Esophagus muscularis mucosa (tissue), 4 donors: ENCODE measurements around the gene TAGAP. TPM values are rescaled to one million over a fixed set of nuclear protein-coding genes. Genes with fewer than 3 reads are reported as not detected.
"Not testable (repeated sequence)": the region's sequence is repeated elsewhere in the genome, so short reads cannot be mapped to it uniquely, and the experiment has no call there.

Source experiments
- DNase-seq: peaks from one replicate; pipeline ENCODE4 v3.0.0-alpha.2; 2017; ENCODE audit errors: extremely low spot score
- H3K27ac ChIP-seq, 4 donors: fragments of 200-600 bp; sonication (generic); replicated peaks in 1 of 4; 1 replicate in 3 of 4; 2 replicates in 1 of 4; pipeline ENCODE4 v1.5.1; 2016 to 2019; ENCODE audit warnings: mild to moderate bottlenecking in 1 of 4
- H3K27me3 ChIP-seq, 4 donors: fragments of 200-600 bp; sonication (generic); one replicate each; pipeline versions ENCODE4 v1.5.1 to v1.6.0; 2016 to 2019
- H3K36me3 ChIP-seq, 4 donors: fragments of 200-600 bp; sonication (generic); one replicate each; pipeline ENCODE4 v1.5.1; 2016 to 2019
- H3K4me1 ChIP-seq, 4 donors: fragments of 200-600 bp; sonication (generic); one replicate each; pipeline ENCODE4 v1.5.1; 2016 to 2019
- H3K4me3 ChIP-seq, 4 donors: fragments of 200-600 bp; sonication (generic); 1 replicate in 2 of 4; 2 replicates in 2 of 4; pipeline ENCODE4 v1.5.1; 2016 to 2019; ENCODE audit warnings: mild to moderate bottlenecking in 4 of 4, moderate library complexity in 1 of 4
- H3K9me3 ChIP-seq, 4 donors: fragments of 200-600 bp; sonication (generic); 1 replicate in 3 of 4; 2 replicates in 1 of 4; pipeline ENCODE4 v1.5.1; 2016 to 2019
- EP300 ChIP-seq: sonication (generic); formaldehyde crosslinking; IDR thresholded peaks from one replicate; pipeline ENCODE4 v1.6.1; 2017; ENCODE audit warnings: antibody characterized with exemption
- POLR2A ChIP-seq: fragments of 450-650 bp; IDR thresholded peaks from one replicate; pipeline ENCODE4 v1.6.1; 2017; ENCODE audit warnings: antibody characterized with exemption, moderate library complexity, mild to moderate bottlenecking, low read depth
- POLR2AphosphoS5 ChIP-seq, 2 donors: sonication (generic); formaldehyde crosslinking; IDR thresholded peaks; one replicate each; pipeline ENCODE4 v1.6.1; 2017; ENCODE audit warnings: antibody characterized with exemption in 2 of 2
- WGBS: methylation state at CpG from one replicate; pipeline ENCODE4 v1.1.5; 2018; 5-methylcytosine and 5-hydroxymethylcytosine counted together
- intact Hi-C: fragments of 100-400 bp; cut with DNase I; formaldehyde crosslinking; loops from one replicate; pipeline ENCODE4 v1.15.1; 2023
- total RNA-seq, 4 donors: library from RNA; depleted of rRNA; stranded (reverse); fragments of >200 nt; gene quantifications; one replicate each; pipeline versions ENCODE4 v1.1.0 to v1.2.1, GENCODE V29; 2016
- TF ChIP-seq, protein P1 (sequence below), 3 experiments: fragments of 200-600 bp in 2 of 3; fragments of 450-650 bp in 1 of 3; sonication (generic) in 2 of 3; IDR thresholded peaks; one replicate each; pipeline ENCODE4 v1.5.1; 2017 to 2019; ENCODE audit warnings: antibody characterized with exemption in 3 of 3, mild to moderate bottlenecking in 2 of 3, moderate library complexity in 1 of 3

Gene TAGAP
- total RNA-seq, 4 donors from 2014 or later, result 1.5 to 3.0 (median 1.9) TPM

DNA sequence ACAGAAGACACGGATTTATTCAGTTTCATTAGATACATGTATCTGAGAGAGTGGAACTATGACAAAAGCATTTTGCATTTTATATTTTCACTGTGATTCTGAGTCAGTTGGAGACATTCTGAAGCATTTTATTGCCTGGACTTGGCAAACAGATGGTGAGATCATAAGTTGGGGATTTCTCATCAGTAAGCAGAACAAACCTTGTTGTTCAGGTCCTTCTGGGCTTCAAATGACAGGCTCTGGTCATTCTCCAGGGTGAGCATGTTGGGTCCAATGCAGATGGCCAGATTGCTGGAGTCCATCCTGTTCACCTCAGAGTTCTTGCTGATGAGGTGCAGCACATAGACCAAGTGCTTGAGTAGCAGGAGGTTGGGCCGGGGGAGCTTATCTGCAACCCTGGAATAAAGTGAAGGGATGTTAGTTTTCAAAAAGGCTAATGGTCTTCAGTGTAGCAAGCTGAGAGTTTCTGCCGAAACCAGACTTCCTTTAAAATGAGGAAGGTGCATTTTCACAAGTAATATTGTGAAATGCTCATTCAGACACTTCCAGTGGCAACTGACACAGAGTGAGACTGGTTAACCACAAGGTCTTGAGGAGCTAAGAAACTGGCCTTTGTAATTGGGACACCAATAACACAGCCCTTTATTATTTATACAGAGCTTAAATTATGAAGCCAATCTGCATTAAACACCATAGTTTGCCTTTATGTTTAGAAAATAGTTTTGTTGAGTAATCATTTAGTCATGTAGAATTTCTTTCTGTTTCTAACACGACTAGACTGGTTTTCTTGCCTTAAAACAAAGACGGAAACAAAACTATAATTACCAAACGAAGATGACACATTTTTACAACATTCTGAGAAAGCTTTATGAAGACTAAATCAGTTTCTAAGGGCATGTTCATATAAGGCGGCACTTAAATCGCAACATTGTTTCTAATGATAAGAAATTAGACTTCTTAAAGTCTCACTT is 5.6 kb downstream of the TAGAP start:
- peak; percentile 70 for DNase-seq
- Histone ChIP-seq H3K4me1 (peaks cover 0 to 9% (median 0%) of the 10 kb centered on the region in 4 donors), H3K27ac (no peak overlapping the region), H3K9me3 (no peaks in the 10 kb centered on the region), H3K27me3 (peaks cover 0 to 3% (median 0%) of the 10 kb centered on the region in 4 donors), H3K36me3 (peaks cover 0 to 10% (median 0%) of the 10 kb centered on the region in 4 donors), H3K4me3 (no peak overlapping the region)
- intact Hi-C loops, result no loop called here
- WGBS, result 79% methylated on average over 8 of the region's 8 CpGs
- TF ChIP-seq POLR2A (no peak), EP300 (no peak)

- 76% methylated on average over 12 of the region's 12 CpGs for WGBS
- H3K4me1 ChIP-seq, H3K4me3 ChIP-seq, DNase-seq, H3K27ac ChIP-seq, H3K36me3 ChIP-seq, intact Hi-C loops, H3K27me3 ChIP-seq, H3K9me3 ChIP-seq: not testable (repeated sequence)
Observed at GRCh38 chr6:159038318-159038717, 6.5 kb downstream of the TAGAP start.

DNA sequence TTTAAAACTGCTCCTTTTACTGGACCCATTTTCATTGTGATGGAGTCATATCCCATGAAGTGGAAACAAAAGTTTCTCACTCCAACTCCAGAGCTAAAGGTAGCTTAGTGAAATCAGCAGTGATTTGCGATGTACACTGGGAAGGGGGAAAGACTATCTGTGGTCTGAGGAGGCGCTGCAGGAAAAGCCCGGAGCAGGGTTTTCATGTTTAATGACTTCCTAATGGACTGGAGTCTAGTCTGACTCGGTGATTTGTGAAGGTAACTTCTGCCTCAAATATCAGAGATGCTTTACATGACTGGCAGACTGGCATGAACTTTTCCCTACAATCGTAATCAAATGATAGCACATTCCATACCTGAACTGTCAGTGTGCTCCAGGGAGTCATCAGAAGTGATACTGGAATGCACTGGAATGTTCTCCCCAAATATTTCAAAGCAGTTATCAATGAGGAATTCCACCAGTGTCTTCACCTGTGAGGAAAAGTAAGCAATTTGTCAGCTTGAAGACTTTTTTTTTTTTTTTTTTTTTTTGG is 7.0 kb downstream of the TAGAP start:
- intact Hi-C loops, result no loop called here
- H3K27ac ChIP-seq, result no peak overlapping the region
- TF ChIP-seq POLR2A, result no peak

GRCh38 chr6:159036673-159037072 is 8.1 kb downstream of the TAGAP start:
- TF ChIP-seq, protein P1, sequence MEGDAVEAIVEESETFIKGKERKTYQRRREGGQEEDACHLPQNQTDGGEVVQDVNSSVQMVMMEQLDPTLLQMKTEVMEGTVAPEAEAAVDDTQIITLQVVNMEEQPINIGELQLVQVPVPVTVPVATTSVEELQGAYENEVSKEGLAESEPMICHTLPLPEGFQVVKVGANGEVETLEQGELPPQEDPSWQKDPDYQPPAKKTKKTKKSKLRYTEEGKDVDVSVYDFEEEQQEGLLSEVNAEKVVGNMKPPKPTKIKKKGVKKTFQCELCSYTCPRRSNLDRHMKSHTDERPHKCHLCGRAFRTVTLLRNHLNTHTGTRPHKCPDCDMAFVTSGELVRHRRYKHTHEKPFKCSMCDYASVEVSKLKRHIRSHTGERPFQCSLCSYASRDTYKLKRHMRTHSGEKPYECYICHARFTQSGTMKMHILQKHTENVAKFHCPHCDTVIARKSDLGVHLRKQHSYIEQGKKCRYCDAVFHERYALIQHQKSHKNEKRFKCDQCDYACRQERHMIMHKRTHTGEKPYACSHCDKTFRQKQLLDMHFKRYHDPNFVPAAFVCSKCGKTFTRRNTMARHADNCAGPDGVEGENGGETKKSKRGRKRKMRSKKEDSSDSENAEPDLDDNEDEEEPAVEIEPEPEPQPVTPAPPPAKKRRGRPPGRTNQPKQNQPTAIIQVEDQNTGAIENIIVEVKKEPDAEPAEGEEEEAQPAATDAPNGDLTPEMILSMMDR (IDR thresholded peaks at IDR 0.05), result no peak
- TF ChIP-seq POLR2A, result no peak
- TF ChIP-seq EP300, result no peak
- Histone ChIP-seq H3K4me1 (no peaks in the 10 kb centered on the region), H3K27ac (no peak overlapping the region), H3K9me3 (no peaks in the 10 kb centered on the region), H3K27me3 (no peaks in the 10 kb centered on the region), H3K36me3 (peaks cover 0 to 10% (median 0%) of the 10 kb centered on the region in 4 donors), H3K4me3 (no peak overlapping the region)
- DNase-seq, result peak; percentile 82
- 88% methylated on average over 12 of the region's 14 CpGs for WGBS
- intact Hi-C loops, result no loop called here

More for the DNA sequence above, 7.0 kb downstream of the TAGAP start:
- Histone ChIP-seq H3K9me3 (no peaks in the 10 kb centered on the region), H3K27me3 (no peaks in the 10 kb centered on the region), H3K36me3 (peaks cover 0 to 10% (median 0%) of the 10 kb centered on the region in 4 donors), H3K4me1 (peaks cover 0 to 7% (median 0%) of the 10 kb centered on the region in 4 donors), H3K4me3 (no peak overlapping the region)
- 69% methylated on average over 5 of the region's 5 CpGs for WGBS
- DNase-seq, result no peak

GRCh38 chr6:159035891-159036290 is 8.9 kb downstream of the TAGAP start:
- peaks cover 0 to 10% (median 0%) of the 10 kb centered on the region in 4 donors for H3K36me3 ChIP-seq
- no peak overlapping the region for H3K4me3 ChIP-seq
- TF ChIP-seq, protein P1 (IDR thresholded peaks at IDR 0.05), result no peak
- no peak for TF ChIP-seq EP300
- no peak for TF ChIP-seq POLR2AphosphoS5 (IDR thresholded peaks at IDR 0.05)
- TF ChIP-seq POLR2A, result no peak

More at GRCh38 chr6:159035891-159036290, 8.9 kb downstream of the TAGAP start:
- no peak overlapping the region for H3K27ac ChIP-seq
- intact Hi-C loops, result no loop called here
- no peaks in the 10 kb centered on the region for H3K4me1 ChIP-seq
- DNase-seq, result peak; percentile 60
- WGBS, result 96% methylated on average over 11 of the region's 17 CpGs
- no peaks in the 10 kb centered on the region for H3K9me3 ChIP-seq
- no peaks in the 10 kb centered on the region for H3K27me3 ChIP-seq
